Chondrocyte (in vitro differentiated cells): Measurements from ENCODE around the gene SVOPL. TPM values are rescaled to one million over a fixed set of nuclear protein-coding genes. Genes with fewer than 3 reads are reported as not detected.

Experiments
- DNase-seq: peaks from one replicate; pipeline ENCODE4 v3.0.0; 2021; ENCODE audit warnings: mixed read lengths, low spot score
- H3K27ac Mint-ChIP-seq: one replicate; pipeline ENCODE4 v1.8.0; 2021; ENCODE audit warnings: mild to moderate bottlenecking, moderate library complexity, mixed read lengths; ENCODE audit not compliant: unreplicated experiment
- H3K27me3 Mint-ChIP-seq: 2 replicates; pipeline ENCODE4 v1.8.0; 2021; ENCODE audit warnings: low read depth, mixed read lengths
- H3K36me3 Mint-ChIP-seq: 2 replicates; pipeline ENCODE4 v1.8.0; 2021; ENCODE audit warnings: low read depth, mixed read lengths
- H3K4me1 Mint-ChIP-seq: 2 replicates; pipeline ENCODE4 v1.8.0; 2021; ENCODE audit warnings: low read depth, mild to moderate bottlenecking, mixed read lengths
- H3K4me3 Mint-ChIP-seq: one replicate; pipeline ENCODE4 v1.8.0; 2021; ENCODE audit warnings: mild to moderate bottlenecking, moderate library complexity, mixed read lengths; ENCODE audit not compliant: unreplicated experiment
- H3K9me3 Mint-ChIP-seq: 2 replicates; pipeline ENCODE4 v1.8.0; 2021; ENCODE audit warnings: low read depth, mixed read lengths
- total RNA-seq: library from RNA; stranded (reverse); gene quantifications from 3 replicates; pipeline ENCODE4 v1.2.1, GENCODE V29; 2021
- TF ChIP-seq, protein P1 (sequence below): fragments of 200-600 bp; sonication (generic); IDR thresholded peaks from 2 replicates; pipeline ENCODE4 v1.5.0; 2021; ENCODE audit warnings: antibody characterized with exemption, mild to moderate bottlenecking, moderate library complexity

SVOPL gene
- total RNA-seq, 1 donor from 2014 or later, result not detected

DNA sequence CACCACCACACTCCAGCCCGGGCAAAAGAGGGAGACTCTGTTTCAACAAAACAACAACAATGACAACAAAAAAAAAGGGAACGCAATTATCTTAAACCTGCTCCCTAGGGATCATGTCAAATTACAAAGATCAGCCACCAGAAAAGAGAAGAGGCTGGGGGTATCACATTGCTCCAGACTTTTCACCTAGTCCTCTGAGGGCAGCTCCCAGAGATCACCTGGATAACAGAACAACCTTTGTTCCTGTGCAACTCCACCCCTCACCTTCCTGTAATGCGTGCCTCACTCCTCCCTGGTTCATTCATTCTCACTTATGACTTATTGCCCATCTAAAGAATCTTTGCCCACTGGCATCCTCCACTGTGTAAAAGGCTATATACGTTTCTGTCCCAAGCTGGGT lies 31.8 kb downstream of the SVOPL start:
- H3K4me3 Mint-ChIP-seq, result no peak overlapping the region
- peaks cover 15% of the 10 kb centered on the region for H3K4me1 Mint-ChIP-seq
- peaks cover 3% of the 10 kb centered on the region for H3K36me3 Mint-ChIP-seq
- TF ChIP-seq, protein P1, sequence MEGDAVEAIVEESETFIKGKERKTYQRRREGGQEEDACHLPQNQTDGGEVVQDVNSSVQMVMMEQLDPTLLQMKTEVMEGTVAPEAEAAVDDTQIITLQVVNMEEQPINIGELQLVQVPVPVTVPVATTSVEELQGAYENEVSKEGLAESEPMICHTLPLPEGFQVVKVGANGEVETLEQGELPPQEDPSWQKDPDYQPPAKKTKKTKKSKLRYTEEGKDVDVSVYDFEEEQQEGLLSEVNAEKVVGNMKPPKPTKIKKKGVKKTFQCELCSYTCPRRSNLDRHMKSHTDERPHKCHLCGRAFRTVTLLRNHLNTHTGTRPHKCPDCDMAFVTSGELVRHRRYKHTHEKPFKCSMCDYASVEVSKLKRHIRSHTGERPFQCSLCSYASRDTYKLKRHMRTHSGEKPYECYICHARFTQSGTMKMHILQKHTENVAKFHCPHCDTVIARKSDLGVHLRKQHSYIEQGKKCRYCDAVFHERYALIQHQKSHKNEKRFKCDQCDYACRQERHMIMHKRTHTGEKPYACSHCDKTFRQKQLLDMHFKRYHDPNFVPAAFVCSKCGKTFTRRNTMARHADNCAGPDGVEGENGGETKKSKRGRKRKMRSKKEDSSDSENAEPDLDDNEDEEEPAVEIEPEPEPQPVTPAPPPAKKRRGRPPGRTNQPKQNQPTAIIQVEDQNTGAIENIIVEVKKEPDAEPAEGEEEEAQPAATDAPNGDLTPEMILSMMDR, result no peak
- H3K27ac Mint-ChIP-seq, result no peak overlapping the region
- DNase-seq, result no peak
- H3K9me3 Mint-ChIP-seq, result no peaks in the 10 kb centered on the region
- peaks cover 5% of the 10 kb centered on the region for H3K27me3 Mint-ChIP-seq

DNA sequence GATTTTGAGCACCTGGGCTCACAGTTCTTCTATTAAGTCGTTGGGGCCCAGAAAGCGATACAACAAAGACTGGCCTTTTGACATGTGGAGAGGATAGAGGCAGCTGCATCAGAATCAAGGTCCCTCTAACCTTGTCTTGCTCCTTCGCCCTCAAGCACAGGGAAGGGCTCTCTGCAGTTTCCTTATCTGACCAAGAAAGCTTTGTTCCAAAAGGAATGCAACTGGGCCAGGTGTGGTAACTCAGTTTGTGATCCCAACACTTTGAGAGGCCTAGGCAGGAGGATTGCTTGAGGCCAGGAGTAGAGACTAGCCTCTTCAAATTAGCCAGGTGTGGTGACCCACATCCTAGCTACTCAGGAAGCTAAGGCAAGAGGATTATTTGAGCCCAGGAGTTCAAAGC lies 32.2 kb downstream of the SVOPL start:
- no peak for DNase-seq
- H3K27ac Mint-ChIP-seq, result no peak overlapping the region
- TF ChIP-seq, protein P1, result no peak
- no peak overlapping the region for H3K4me3 Mint-ChIP-seq
- peaks cover 20% of the 10 kb centered on the region for H3K4me1 Mint-ChIP-seq
- peaks cover 5% of the 10 kb centered on the region for H3K27me3 Mint-ChIP-seq
- H3K9me3 Mint-ChIP-seq, result no peaks in the 10 kb centered on the region
- peaks cover 2% of the 10 kb centered on the region for H3K36me3 Mint-ChIP-seq

DNA sequence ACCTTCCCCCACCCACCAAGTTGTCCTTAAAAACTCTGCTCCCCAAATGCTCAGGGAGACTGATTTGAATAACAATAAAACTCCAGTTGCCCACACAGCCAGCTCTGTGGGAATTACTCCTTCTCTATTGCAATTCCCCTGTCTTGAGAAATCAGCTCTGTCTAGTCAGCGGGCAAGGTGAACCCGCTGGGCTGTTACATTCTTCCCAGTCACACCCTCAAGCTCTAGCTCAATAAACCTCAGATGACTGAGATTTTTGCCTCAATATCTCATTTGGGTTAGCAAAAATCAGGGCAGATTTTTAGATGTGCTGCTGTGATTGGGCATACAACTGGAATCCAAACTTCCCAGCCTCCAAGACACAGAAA lies 32.9 kb downstream of the SVOPL start:
- Mint-ChIP-seq H3K27ac (no peak overlapping the region), H3K27me3 (peaks cover 5% of the 10 kb centered on the region), H3K4me3 (no peak overlapping the region), H3K36me3 (peaks cover 2% of the 10 kb centered on the region), H3K4me1 (peaks cover 27% of the 10 kb centered on the region), H3K9me3 (no peaks in the 10 kb centered on the region)
- DNase-seq, result no peak
- TF ChIP-seq, protein P1, result no peak

DNA sequence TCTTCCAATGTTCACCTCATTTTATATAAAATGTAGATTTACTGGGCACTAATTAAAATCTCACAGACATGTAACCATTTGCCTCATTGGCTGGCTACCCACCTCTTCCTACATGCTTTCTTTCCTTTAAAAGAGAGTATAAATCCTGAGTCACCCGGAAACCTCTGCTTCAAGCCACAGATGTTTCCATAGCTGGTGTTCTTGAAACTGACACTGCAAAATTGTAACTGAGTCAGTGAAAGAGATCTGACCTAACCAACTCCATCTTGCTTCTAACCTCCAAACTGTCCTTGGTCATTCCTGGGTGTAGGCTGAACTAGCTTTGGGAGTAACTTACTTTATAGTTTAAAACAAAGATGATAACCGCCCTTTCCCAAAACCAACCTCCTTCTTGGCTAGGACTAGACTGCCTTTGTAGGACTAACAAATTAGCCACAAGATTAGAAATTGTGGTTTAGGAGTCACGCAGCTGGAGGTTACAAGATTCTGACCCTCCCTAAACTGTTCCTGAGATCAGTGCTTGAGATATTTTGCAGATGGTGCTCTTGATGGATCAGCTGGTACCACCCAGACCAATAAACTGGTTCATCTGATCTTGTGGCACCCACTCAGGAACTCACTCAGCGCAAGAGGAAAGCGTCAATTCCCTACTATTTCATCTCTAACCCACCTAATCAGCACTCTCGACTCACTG lies 33.5 kb downstream of the SVOPL start:
- TF ChIP-seq, protein P1, result no peak
- Mint-ChIP-seq H3K27me3 (peaks cover 5% of the 10 kb centered on the region), H3K27ac (no peak overlapping the region), H3K9me3 (no peaks in the 10 kb centered on the region), H3K4me1 (peaks cover 31% of the 10 kb centered on the region), H3K4me3 (no peak overlapping the region), H3K36me3 (peaks cover 2% of the 10 kb centered on the region)
- DNase-seq, result no peak

DNA sequence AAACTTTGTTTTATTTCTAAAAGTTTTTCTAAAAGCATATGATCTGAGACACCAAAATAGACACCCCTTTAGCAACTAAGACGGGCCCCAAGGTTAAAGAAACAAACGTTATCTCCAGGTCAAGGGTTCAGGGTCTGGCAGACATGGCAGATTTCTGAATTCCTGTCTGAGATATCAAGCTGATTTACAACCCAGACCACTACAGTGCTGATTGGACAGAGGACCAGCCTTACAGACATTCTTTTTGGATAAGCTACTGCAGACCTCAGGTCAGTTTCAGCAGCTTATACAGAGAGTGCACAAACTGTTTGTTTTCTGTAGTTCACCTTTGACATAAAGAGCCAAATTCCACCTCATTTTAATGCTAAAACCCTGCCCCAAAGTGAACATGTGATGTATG lies 34.8 kb downstream of the SVOPL start:
- no peak for DNase-seq
- TF ChIP-seq, protein P1, result no peak
- Mint-ChIP-seq H3K36me3 (peaks cover 2% of the 10 kb centered on the region), H3K4me1 (peaks cover 42% of the 10 kb centered on the region), H3K4me3 (no peak overlapping the region), H3K27me3 (peaks cover 5% of the 10 kb centered on the region), H3K9me3 (no peaks in the 10 kb centered on the region), H3K27ac (no peak overlapping the region)
